D721Med (cell line): ENCODE results near the gene CHRM3.

ENCODE experiments used
- DNase-seq: peaks from one replicate; pipeline ENCODE4 v3.0.0; 2011; ENCODE audit warnings: low spot score; ENCODE audit not compliant: insufficient read length
- FAIRE-seq: peaks from 2 replicates; lab custom pipeline; 2011; peaks lifted over from hg19 to GRCh38; lab: Jason Lieb, UNC
- TF ChIP-seq, protein P1 (sequence below): IDR thresholded peaks from 2 replicates; pipeline ENCODE4 v1.5.1; 2012; ENCODE audit warnings: mild to moderate bottlenecking, control low read depth; ENCODE audit not compliant: insufficient read depth; ENCODE audit errors: missing control alignments

The CHRM3 gene

DNA sequence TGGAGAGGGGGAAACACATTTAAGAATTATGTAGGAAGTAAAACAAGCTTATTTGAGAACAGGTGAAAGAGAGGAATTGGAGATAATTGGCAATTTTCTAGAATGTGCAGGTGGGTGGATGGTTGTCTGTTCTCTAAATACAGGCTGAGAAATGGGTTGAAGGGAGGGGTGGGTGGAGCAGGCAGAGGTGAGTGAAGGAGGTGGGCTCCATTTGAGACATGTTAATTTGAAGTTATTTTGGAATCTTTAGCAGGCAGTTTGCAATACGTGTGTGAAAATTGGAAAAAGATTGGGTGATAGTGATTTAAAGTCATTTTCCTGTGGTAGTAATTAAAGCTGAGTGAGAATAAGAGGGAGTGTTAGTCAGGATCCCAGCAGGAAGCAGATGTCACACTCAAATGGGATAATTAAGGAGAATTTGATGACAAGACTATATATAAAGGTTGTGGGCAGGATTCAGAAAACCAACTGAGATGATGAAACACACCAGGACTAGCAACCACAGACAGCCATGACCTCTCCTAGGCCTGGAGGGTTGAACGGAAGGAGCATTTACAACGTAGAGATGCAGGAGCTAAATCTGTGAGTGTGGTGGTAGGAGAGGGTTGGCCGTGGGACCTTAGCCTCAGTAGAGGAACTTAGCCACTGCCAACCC, 40.6 kb downstream of the CHRM3 start:
- TF ChIP-seq, protein P1, sequence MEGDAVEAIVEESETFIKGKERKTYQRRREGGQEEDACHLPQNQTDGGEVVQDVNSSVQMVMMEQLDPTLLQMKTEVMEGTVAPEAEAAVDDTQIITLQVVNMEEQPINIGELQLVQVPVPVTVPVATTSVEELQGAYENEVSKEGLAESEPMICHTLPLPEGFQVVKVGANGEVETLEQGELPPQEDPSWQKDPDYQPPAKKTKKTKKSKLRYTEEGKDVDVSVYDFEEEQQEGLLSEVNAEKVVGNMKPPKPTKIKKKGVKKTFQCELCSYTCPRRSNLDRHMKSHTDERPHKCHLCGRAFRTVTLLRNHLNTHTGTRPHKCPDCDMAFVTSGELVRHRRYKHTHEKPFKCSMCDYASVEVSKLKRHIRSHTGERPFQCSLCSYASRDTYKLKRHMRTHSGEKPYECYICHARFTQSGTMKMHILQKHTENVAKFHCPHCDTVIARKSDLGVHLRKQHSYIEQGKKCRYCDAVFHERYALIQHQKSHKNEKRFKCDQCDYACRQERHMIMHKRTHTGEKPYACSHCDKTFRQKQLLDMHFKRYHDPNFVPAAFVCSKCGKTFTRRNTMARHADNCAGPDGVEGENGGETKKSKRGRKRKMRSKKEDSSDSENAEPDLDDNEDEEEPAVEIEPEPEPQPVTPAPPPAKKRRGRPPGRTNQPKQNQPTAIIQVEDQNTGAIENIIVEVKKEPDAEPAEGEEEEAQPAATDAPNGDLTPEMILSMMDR = no peak
- DNase-seq (no peak), FAIRE-seq (no peak)

DNA sequence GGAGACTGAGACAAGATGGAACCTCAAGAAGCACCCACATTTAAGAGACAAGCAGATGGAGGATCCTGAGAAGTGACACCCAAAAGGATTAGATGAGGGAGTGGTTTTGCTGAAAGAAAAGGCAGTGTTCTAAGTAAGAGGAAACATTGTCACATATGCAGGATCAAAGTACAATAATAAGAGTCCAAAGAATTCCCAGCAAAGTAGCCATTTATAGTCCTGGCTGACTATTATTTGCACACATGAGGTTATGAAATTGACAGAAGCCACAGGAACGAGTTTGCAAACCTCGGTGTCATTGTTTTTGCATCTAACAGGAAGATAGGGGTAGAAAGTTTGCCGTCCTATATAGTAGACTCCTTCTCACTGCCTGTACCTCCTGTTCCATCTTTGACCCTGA, 41.3 kb downstream of the CHRM3 start:
- no peak for DNase-seq
- no peak for FAIRE-seq
- TF ChIP-seq, protein P1 = no peak

DNA sequence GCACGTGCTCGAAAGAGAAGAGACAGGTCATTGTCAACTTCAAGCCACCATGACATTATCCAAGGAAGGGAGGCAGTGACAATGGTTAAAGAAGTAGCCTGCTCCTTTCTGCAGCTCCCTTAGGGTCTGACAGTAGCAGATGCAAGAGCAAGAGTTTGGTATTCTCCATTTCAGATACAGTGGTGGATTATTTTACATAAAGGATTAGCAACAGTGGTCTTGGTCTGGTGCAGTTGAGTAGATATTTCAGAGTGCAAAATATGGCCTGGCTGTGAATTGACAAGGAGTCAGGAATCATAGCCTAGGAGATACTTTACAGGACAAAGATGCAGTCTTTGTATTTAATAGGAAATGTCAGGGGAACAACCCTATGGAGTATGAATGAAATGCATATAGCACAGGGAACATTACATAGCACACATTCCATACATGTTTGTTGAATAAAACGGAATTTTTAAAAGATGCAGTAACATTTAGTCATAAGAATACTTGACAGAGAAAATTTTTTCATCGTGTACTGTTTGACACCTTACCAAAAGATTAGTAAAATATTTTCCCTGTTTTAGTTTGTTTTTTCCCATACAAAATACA, 41.8 kb downstream of the CHRM3 start:
- TF ChIP-seq, protein P1 = no peak
- FAIRE-seq (peak; percentile 25), DNase-seq (no peak)

DNA sequence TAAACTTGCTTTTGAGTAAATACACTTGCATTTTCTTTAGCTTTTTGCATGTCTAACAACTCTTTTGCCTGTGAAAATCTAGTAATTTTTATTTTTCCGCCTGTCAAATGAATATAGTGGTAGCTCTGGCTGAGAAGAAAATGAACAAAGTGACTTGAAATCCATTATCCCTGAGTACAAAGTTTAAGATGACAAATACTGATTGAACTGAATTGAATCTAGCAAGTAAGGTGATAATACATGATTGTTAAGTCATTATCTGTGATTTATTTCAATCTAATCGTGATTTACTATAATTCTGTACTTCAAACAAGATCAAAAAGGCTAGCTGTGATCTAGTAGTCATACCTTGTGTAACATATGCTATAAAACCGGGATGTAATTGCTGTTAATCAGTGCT, 42.8 kb downstream of the CHRM3 start:
- DNase-seq (no peak), FAIRE-seq (peak; percentile 95)
- TF ChIP-seq, protein P1 = no peak

DNA sequence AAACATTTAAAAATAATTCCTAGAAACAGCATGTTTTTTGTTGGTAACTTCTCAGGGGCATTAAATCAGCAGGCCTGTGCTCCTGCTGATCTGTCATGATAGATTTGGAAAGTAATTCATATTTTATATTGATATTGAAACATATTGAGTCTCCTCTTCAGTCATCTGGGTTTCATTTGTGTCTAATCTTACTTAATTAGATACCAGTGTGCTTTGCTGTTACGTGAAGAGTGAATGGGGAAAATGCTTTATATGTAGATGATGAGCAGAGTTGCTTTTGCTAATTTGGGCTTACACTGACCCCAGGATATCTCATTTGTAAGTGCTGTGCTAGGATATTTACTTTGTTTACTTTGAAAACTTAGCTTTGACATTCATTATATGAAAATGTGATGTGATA, 45.9 kb downstream of the CHRM3 start:
- TF ChIP-seq, protein P1 = no peak
- FAIRE-seq (peak; percentile 6), DNase-seq (no peak)

DNA sequence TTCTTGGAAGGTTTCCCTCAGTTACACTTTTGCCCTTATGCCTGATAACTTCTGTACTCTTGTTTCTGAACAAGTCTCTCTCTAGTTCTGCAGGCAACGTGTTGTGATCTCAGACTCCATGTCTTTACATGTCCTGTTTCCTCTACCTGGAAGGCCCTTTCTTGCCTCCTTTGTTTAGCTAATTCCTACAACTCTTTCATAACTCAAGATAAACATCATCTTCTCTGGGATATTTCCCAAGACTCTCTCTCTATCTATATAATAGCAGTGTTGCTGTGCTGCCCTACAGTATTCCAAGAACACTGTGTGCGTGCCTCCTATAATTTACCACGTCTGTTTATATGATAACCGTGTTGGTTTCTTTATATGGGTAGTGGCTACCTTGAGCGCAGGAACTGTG, 47.8 kb downstream of the CHRM3 start:
- FAIRE-seq (peak; percentile 81), DNase-seq (no peak)
- TF ChIP-seq, protein P1 = no peak
